Measurements from ENCODE around the gene PPARG. TPM values are rescaled to one million over a fixed set of nuclear protein-coding genes. Genes with fewer than 3 reads are reported as not detected.

PPARG gene
- total RNA-seq = 18.7 and 25.3 TPM in 2 replicates

DNA sequence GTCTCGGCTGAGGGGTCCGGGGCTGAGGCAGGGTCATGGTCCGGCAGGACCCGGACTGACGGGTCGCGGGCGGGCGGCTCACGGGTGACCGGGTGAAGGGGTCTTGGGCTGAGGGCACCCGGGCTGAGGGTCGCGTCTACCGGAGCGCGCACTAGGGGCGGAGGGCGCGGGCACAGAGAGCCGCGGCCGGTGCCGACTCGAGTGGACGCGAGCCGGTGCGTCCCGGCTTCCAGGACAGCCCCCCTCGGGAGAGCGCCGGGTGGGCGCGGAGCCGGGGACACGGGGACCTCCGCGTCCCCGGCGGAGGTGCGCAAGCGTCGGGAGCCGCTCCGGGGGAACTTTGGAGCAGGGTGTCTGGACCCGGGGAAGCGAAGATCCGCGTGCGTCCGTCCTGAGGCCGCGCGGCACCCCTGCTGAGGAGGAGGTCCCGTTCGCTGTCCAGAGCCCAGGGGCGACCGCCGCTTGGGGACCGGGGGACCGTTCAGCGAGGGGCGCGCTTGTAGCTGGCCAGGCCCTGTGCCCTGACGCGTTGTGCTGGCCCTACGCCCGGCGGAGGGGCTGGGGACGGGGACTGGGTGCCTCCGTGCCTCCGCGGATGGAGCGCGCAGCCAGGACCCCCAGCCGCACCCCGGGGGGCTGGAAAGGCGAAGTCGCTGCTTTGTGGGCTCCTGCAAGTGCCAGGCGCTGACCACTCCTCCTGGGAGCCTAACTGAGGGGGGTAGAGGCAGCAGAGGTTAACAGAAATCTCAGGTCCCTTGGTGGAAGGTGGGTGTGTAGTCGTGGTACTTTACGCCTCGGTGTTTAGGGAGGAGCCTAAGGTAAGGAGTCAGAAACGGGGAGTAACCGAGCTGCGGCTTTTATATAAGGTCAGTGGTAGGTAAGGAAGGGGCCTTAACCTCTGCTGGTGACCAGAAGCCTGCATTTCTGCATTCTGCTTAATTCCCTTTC is at the start of gene PPARG:
TSS of gene PPARG (plus strand) at position 889 of the 948 bp plus-strand sequence. CDS start 90,642 bp downstream, outside the sequence.

Other genes starting within 250 kb of the PPARG start
- gene TIMP4, start 130.2 kb upstream of the PPARG start, total RNA-seq = 1.4 and 2.2 TPM in 2 replicates
- gene TSEN2, start 195.4 kb downstream of the PPARG start, total RNA-seq = 19.1 and 28.0 TPM in 2 replicates